Measurements from ENCODE around the gene KLHL22.

Gene KLHL22

GRCh38 chr22:20439928-20440575, 55.5 kb downstream of the KLHL22 start:
- no peak overlapping the region for H3K4me3 ChIP-seq (ENCODE audit: low read depth, low read length)
- TF ChIP-seq CTCF (IDR thresholded peaks at IDR 0.05; ENCODE audit: low read depth, low read length), result no peak

- no peak for TF ChIP-seq CTCF (IDR thresholded peaks at IDR 0.05; ENCODE audit: low read depth, low read length)
- H3K4me3 ChIP-seq (ENCODE audit: low read depth, low read length), result no peak overlapping the region
Observed at GRCh38 chr22:20439556-20439927, 56.1 kb downstream of the KLHL22 start.

- H3K4me3 ChIP-seq (ENCODE audit: low read depth, low read length), result peak overlapping the region; percentile 84
- peak; percentile 33; the same call in 1 of the 2 replicates for TF ChIP-seq CTCF (IDR thresholded peaks at IDR 0.05; ENCODE audit: low read depth, low read length)
Observed at GRCh38 chr22:20438678-20439492, 56.7 kb downstream of the KLHL22 start.

- H3K4me3 ChIP-seq (ENCODE audit: low read depth, low read length), result peak overlapping the region; percentile 84
Observed at GRCh38 chr22:20438427-20438677, 57.2 kb downstream of the KLHL22 start.

DNA sequence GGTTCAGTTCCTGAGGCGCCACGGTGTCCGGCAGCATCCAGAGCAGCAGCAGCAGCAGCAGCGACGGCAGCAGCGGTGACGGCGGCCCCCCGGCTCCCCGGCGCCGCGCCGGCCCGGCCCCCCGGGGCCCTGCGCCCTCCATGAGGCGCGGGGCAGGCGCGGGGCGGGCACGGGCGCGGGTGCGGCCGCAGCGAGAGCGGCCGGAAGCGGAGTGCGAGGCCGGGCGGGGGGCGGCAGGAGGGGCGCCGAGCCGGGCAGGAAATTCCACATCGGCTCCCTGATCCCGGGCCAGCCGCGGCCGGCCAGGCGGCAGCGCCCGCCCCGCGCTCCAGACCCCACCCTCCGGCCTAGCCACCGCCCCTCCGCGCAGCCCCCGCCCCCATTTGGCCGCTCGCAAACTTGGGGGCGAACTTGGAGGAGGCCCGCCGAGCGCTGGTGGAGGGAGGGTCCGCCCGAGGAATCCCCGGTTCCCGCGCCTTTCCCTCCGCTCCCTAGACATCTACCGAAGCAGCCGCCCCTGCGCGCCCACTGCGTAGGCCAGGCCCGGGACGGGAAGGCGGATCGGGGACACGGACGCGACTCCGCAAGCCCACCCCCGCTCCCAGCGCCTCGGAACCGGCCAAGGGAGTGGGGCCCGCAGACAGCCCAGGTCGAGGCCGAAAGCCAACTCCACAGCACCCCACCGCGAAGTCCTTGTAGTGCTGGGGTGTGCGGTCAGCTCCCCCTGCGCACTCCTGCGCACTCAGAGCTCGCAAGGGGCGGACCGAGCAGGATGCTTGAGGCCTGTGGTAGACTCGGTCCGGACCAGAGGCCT, 57.8 kb downstream of the KLHL22 start, which contains the start of gene SCARF2:
SCARF2 (minus strand) TSS at position 213 of the 814 bp plus-strand sequence; CDS start at position 142, 71 bp downstream.
- peak within 1 kb of the TSS; percentile 84 for H3K4me3 ChIP-seq (ENCODE audit: low read depth, low read length)
- TF ChIP-seq CTCF (IDR thresholded peaks at IDR 0.05; ENCODE audit: low read depth, low read length), result no peak

More at GRCh38 chr22:20438427-20438677, 57.2 kb downstream of the KLHL22 start:
- no peak for TF ChIP-seq CTCF (IDR thresholded peaks at IDR 0.05; ENCODE audit: low read depth, low read length)

DNA sequence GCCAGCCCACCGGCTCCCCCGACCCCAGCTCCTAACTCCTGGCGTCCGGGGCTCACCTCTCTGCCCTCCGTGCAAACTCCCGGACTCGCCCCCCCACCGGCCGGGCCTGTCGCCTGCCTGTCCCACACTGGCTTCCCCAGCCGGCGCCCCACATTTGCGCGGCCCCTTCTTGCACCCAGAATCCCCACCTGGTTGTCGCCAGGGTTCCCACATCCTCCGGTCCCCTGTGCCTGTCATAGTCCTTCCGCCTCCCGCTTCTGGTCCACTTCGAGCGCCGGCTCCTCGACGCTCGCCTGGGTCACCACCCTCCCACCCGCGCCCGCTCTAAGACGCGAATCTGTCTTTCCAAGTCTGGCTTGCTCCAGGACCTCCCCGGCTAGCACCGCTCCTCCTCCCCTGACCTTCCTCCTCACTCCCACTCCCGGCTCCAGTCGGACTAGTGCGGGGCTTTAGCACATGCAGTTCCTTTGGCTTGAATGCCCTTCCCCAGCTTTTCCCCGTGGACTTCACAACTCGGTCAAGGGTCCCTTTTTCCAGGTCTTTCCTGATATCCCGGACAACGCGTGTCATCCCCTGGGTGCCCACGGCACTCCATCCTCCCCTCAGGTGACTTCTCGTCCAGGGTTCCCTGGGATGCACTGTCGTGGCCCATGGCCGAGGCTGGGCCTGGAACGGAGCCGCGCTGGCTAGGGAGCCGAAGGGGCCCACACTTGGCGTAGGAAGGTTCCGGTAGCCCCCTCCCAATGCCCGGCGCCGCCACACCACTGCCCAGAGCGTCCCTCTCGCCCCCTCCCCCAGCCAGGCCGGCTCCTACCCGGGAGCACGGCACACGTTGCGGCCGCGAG, 58.6 kb downstream of the KLHL22 start:
- peak overlapping the region; percentile 84 for H3K4me3 ChIP-seq (ENCODE audit: low read depth, low read length)

More for the DNA sequence above, 58.6 kb downstream of the KLHL22 start:
- no peak for TF ChIP-seq CTCF (IDR thresholded peaks at IDR 0.05; ENCODE audit: low read depth, low read length)

Data from WI38 (cell line).